ENCODE results near the gene PPP1R3E. TPM values are rescaled to one million over a fixed set of nuclear protein-coding genes. Genes with fewer than 3 reads are reported as not detected.

PPP1R3E gene
- total RNA-seq, 1 donor from 2014 or later, result 19.2 TPM

DNA sequence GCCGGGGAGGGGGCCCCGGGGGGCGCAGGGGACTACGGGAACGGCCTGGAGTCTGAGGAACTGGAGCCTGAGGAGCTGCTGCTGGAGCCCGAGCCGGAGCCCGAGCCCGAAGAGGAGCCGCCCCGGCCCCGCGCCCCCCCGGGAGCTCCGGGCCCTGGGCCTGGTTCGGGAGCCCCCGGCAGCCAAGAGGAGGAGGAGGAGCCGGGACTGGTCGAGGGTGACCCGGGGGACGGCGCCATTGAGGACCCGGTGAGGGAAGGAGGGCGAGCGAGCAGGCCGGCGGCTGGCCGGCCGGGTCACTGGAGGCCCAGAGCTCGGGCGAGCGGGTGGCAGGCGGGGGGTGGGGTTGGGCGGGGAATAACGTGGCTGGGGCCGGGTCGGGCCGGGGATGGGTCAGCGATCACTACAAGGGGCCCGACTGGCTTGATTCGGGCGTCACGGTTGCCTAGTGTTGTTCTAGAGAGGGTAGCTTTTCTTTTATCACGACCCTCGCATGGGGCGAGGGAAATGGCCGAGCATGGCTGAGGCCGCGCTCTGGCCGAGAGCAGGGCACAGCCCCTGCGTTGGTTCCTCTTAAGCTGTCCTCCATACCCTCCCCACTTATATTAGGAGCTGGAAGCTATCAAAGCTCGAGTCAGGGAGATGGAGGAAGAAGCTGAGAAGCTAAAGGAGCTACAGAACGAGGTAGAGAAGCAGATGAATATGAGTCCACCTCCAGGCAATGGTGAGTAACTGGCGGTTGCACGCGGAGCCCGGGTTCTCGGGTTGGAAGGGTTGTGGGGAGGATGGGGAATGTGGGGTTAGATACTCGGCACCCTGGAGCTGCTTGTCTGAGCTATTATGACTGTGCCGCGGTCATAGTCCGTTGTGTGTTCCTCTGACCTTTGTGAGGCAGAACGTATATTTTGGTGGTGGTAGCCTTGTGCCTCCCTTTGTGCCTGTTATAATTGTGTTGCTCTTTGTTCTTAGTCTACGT lies 19.2 kb upstream of the PPP1R3E start:
- TF ChIP-seq, protein P1, sequence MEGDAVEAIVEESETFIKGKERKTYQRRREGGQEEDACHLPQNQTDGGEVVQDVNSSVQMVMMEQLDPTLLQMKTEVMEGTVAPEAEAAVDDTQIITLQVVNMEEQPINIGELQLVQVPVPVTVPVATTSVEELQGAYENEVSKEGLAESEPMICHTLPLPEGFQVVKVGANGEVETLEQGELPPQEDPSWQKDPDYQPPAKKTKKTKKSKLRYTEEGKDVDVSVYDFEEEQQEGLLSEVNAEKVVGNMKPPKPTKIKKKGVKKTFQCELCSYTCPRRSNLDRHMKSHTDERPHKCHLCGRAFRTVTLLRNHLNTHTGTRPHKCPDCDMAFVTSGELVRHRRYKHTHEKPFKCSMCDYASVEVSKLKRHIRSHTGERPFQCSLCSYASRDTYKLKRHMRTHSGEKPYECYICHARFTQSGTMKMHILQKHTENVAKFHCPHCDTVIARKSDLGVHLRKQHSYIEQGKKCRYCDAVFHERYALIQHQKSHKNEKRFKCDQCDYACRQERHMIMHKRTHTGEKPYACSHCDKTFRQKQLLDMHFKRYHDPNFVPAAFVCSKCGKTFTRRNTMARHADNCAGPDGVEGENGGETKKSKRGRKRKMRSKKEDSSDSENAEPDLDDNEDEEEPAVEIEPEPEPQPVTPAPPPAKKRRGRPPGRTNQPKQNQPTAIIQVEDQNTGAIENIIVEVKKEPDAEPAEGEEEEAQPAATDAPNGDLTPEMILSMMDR (IDR thresholded peaks at IDR 0.05), result no peak
- H3K27ac Mint-ChIP-seq (ENCODE audit: unreplicated experiment), result peak overlapping the region; percentile 94
- peak overlapping the region; percentile 94 for H3K4me3 Mint-ChIP-seq (ENCODE audit: unreplicated experiment)
- DNase-seq (ENCODE audit: extremely low spot score, unreplicated experiment), result peak; percentile 88
- H3K4me1 Mint-ChIP-seq (ENCODE audit: unreplicated experiment), result peaks cover 27% of the 10 kb centered on the region
- H3K27me3 Mint-ChIP-seq (ENCODE audit: unreplicated experiment), result no peaks in the 10 kb centered on the region
- H3K36me3 Mint-ChIP-seq (ENCODE audit: unreplicated experiment), result peaks cover 34% of the 10 kb centered on the region
- H3K9me3 Mint-ChIP-seq (ENCODE audit: unreplicated experiment), result no peaks in the 10 kb centered on the region

DNA sequence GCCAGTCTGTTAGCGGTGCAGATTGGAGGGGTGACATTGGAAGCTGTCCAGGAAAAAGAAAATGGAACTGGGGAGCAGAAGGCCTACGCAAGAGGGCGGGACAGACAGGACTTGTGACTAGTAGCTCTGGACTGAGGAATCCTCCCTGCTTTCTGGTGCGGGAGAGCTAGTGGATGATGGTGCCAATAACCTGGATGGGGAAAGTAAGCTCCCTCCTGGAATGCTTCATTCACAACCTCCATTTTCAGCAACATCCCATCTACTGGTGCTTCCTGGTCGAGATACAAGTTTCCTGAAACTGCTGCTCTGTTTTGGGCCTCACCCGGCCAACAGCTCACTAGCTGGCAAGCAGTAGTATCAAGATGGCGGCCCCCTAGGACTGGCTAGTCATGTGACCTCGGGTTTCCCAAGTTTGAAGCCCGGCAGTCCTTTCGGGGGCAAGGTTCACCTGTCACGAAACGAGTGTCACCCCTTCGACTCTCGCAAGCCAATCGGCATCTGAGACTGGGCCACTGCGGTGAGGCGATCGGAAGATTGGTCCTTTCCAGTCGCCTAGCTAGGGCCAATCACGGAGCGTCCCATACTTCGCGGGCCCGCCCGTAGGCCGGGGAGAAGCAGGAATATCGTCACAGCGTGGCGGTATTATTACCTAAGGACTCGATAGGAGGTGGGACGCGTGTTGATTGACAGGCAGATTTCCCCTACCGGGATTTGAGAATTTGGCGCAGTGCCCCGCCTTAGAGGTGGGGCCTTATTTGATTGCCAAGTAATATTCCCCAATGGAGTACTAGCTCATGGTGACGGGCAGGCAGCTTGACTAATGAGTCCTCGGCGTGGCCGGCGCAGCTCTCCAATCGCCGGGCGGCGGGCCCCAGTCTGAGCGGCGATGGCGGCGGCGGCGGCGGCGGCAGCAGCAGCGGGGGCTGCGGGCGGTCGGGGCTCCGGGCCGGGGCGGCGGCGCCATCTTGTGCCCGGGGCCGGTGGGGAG lies 18.2 kb upstream of the PPP1R3E start, which contains the start of gene PABPN1:
Gene PABPN1 (plus strand): TSS at position 874 of the 988 bp plus-strand sequence. CDS start 13 bp downstream, at position 887.
- H3K4me1 Mint-ChIP-seq (ENCODE audit: unreplicated experiment), result peaks cover 27% of the 10 kb centered on the region
- H3K9me3 Mint-ChIP-seq (ENCODE audit: unreplicated experiment), result no peaks in the 10 kb centered on the region
- peak; percentile 99 for DNase-seq (ENCODE audit: extremely low spot score, unreplicated experiment)
- H3K4me3 Mint-ChIP-seq (ENCODE audit: unreplicated experiment), result peak within 1 kb of the TSS; percentile 94
- peaks cover 32% of the 10 kb centered on the region for H3K36me3 Mint-ChIP-seq (ENCODE audit: unreplicated experiment)
- H3K27me3 Mint-ChIP-seq (ENCODE audit: unreplicated experiment), result no peaks in the 10 kb centered on the region
- H3K27ac Mint-ChIP-seq (ENCODE audit: unreplicated experiment), result peak within 1 kb of the TSS; percentile 98
- TF ChIP-seq, protein P1 (IDR thresholded peaks at IDR 0.05), result no peak

DNA sequence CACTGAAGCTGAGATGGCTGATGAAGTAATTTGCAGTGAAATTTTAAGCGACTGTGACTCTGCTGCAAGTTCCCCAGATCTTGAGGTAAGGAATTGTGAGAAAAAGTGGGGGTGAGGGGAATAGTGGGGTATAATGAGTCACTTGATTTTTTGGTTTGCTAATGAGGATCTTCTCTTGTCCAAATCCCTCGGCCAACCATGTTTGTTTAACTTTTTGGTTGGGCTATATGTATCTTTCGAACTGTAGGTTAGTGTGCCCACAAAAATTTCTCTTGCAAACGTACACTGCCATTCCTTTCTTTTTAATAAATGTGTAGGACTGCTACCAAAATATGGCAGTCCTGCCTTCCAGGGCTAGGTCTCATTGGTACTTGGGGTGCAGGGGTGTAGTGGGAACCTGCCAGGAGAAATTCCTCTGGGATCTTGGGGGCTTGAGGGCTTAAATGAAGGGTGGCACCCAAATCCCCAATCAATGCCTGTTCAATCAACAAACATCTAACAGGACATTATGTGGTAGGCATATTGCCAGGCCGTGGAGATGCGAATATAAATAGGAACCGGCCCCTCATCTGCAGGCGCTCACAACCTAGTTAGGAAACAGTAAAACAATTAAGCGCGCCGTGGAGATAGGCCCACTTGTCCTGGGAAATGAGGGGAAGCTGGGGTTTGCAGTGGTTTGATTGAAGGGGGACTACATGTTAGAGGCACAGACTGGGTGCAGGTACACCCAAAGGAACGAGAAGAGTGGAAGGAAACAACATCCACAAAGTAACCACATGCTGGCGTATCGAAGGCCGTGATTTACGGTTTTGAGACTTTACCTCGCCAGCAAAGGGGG lies 17.3 kb upstream of the PPP1R3E start:
- H3K27me3 Mint-ChIP-seq (ENCODE audit: unreplicated experiment), result no peaks in the 10 kb centered on the region
- TF ChIP-seq, protein P1 (IDR thresholded peaks at IDR 0.05), result no peak
- peak overlapping the region; percentile 72 for H3K4me3 Mint-ChIP-seq (ENCODE audit: unreplicated experiment)
- no peaks in the 10 kb centered on the region for H3K9me3 Mint-ChIP-seq (ENCODE audit: unreplicated experiment)
- no peak for DNase-seq (ENCODE audit: extremely low spot score, unreplicated experiment)
- peaks cover 28% of the 10 kb centered on the region for H3K36me3 Mint-ChIP-seq (ENCODE audit: unreplicated experiment)
- H3K27ac Mint-ChIP-seq (ENCODE audit: unreplicated experiment), result peak overlapping the region; percentile 98
- H3K4me1 Mint-ChIP-seq (ENCODE audit: unreplicated experiment), result peaks cover 27% of the 10 kb centered on the region

DNA sequence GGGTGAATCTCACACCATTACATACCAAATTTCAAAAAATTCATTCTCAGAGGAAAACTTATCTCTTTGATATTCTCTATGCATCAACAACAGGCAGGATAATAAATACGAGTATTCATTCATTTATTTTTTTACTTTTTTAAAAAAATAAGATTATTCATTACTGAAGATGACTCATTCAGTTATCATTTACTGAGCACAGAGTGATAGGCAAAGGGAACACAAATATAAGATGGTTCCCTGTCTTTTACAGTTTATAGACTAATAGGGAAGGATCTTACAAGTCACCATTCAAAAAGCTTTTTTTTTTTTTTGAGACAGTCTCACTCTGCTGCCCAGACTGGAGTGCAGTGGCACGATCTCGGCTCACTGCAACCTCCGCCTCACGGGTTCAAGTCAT lies 13.6 kb upstream of the PPP1R3E start:
- H3K4me1 Mint-ChIP-seq (ENCODE audit: unreplicated experiment), result peaks cover 12% of the 10 kb centered on the region
- no peaks in the 10 kb centered on the region for H3K9me3 Mint-ChIP-seq (ENCODE audit: unreplicated experiment)
- no peaks in the 10 kb centered on the region for H3K27me3 Mint-ChIP-seq (ENCODE audit: unreplicated experiment)
- no peak for DNase-seq (ENCODE audit: extremely low spot score, unreplicated experiment)
- H3K36me3 Mint-ChIP-seq (ENCODE audit: unreplicated experiment), result peaks cover 14% of the 10 kb centered on the region
- H3K27ac Mint-ChIP-seq (ENCODE audit: unreplicated experiment), result no peak overlapping the region
- H3K4me3 Mint-ChIP-seq (ENCODE audit: unreplicated experiment), result no peak overlapping the region
- TF ChIP-seq, protein P1 (IDR thresholded peaks at IDR 0.05), result no peak

Data from osteocyte (in vitro differentiated cells).